Right lung (tissue), 5 donors: Measurements from ENCODE around the gene DTX3L. TPM values are rescaled to one million over a fixed set of nuclear protein-coding genes. Genes with fewer than 3 reads are reported as not detected.
"Not testable (repeated sequence)": the region's sequence is repeated elsewhere in the genome, so short reads cannot be mapped to it uniquely, and the experiment has no call there.

Experiments
- DNase-seq, 2 donors: peaks; one replicate each; pipeline ENCODE4 v3.0.0-alpha.2; 2013
- polyA plus RNA-seq, 5 donors: library from polyadenylated mRNA; unstranded; fragments of 120-200 nt; gene quantifications; one replicate each; pipeline versions ENCODE4 v1.2.1 to v1.2.3, GENCODE V29; 2013; ENCODE audit warnings: inconsistent platforms in 1 of 5, low replicate concordance in 1 of 5; ENCODE audit not compliant: insufficient read length in 5 of 5, insufficient read depth in 1 of 5

The DTX3L gene
- polyA plus RNA-seq, 5 donors: 15.9 to 23.4 (median 20.0) TPM

GRCh38 chr3:122559906-122560305 lies 4.2 kb upstream of the DTX3L start:
- DNase-seq: no peak

GRCh38 chr3:122560680-122561079 lies 3.5 kb upstream of the DTX3L start:
- DNase-seq: peak in 1 of 2 donors; percentile 61

- no peak for DNase-seq
These were observed 1.0 kb upstream of the DTX3L start for GRCh38 chr3:122562923-122563716.

GRCh38 chr3:122563717-122564025 lies 467 bp upstream of the DTX3L start:
- DNase-seq: no peak

- DNase-seq: not testable (repeated sequence)
These were observed 4.0 kb downstream of the DTX3L start for GRCh38 chr3:122568131-122568530.

- DNase-seq: no peak
These were observed 4.6 kb downstream of the DTX3L start for GRCh38 chr3:122568755-122569154.

GRCh38 chr3:122572940-122573412 lies 8.8 kb downstream of the DTX3L start:
- no peak for DNase-seq

GRCh38 chr3:122576174-122576940 lies 12.2 kb downstream of the DTX3L start:
- DNase-seq: no peak

GRCh38 chr3:122577409-122578031 lies 13.4 kb downstream of the DTX3L start, which contains the start of gene PARP15:
PARP15 (plus strand) TSS chr3:122577650; CDS start chr3:122577668, 18 bp downstream.
- DNase-seq: no peak

- no peak for DNase-seq
These were observed 14.1 kb downstream of the DTX3L start for GRCh38 chr3:122578069-122578740.

GRCh38 chr3:122580470-122580869 lies 16.3 kb downstream of the DTX3L start:
- DNase-seq: no peak

GRCh38 chr3:122581622-122582021 lies 17.5 kb downstream of the DTX3L start:
- no peak for DNase-seq

- no peak for DNase-seq
These were observed 18.3 kb downstream of the DTX3L start for GRCh38 chr3:122582390-122582789.

- DNase-seq: no peak
These were observed 22.0 kb downstream of the DTX3L start for GRCh38 chr3:122586098-122586497.

GRCh38 chr3:122586773-122587485 lies 22.8 kb downstream of the DTX3L start:
- DNase-seq: no peak

GRCh38 chr3:122587572-122587971 lies 23.4 kb downstream of the DTX3L start:
- no peak for DNase-seq

GRCh38 chr3:122589297-122589696 lies 25.2 kb downstream of the DTX3L start:
- no peak for DNase-seq

- no peak for DNase-seq
These were observed 26.5 kb downstream of the DTX3L start for GRCh38 chr3:122590610-122591009.

- DNase-seq: no peak
These were observed 29.9 kb downstream of the DTX3L start for GRCh38 chr3:122594025-122594424.

GRCh38 chr3:122598151-122598550 lies 34.0 kb downstream of the DTX3L start:
- no peak for DNase-seq

GRCh38 chr3:122598556-122598955 lies 34.4 kb downstream of the DTX3L start:
- DNase-seq: no peak
